AG09309 (cell line): ENCODE measurements around the gene GABRB3.

Experiments used
- DNase-seq: peaks from one replicate; pipeline ENCODE4 v3.0.0-alpha.2; 2010; ENCODE audit warnings: low read depth
- H3K4me3 ChIP-seq: 2 replicates; pipeline ENCODE4 v1.5.1; 2011; ENCODE audit warnings: mild to moderate bottlenecking, low read depth, low read length, moderate library complexity; ENCODE audit not compliant: control insufficient read depth
- TF ChIP-seq, protein P1 (sequence below): IDR thresholded peaks from 2 replicates; pipeline ENCODE4 v1.5.1; 2011; ENCODE audit warnings: mild to moderate bottlenecking, low read depth, low read length, inconsistent platforms; ENCODE audit not compliant: insufficient read depth, control insufficient read depth; ENCODE audit errors: missing control alignments

GABRB3 gene

GRCh38 chr15:26682598-26683164, 90.2 kb downstream of the GABRB3 start:
- DNase-seq: no peak
- TF ChIP-seq, protein P1, sequence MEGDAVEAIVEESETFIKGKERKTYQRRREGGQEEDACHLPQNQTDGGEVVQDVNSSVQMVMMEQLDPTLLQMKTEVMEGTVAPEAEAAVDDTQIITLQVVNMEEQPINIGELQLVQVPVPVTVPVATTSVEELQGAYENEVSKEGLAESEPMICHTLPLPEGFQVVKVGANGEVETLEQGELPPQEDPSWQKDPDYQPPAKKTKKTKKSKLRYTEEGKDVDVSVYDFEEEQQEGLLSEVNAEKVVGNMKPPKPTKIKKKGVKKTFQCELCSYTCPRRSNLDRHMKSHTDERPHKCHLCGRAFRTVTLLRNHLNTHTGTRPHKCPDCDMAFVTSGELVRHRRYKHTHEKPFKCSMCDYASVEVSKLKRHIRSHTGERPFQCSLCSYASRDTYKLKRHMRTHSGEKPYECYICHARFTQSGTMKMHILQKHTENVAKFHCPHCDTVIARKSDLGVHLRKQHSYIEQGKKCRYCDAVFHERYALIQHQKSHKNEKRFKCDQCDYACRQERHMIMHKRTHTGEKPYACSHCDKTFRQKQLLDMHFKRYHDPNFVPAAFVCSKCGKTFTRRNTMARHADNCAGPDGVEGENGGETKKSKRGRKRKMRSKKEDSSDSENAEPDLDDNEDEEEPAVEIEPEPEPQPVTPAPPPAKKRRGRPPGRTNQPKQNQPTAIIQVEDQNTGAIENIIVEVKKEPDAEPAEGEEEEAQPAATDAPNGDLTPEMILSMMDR: no peak
- H3K4me3 ChIP-seq: no peak overlapping the region

DNA sequence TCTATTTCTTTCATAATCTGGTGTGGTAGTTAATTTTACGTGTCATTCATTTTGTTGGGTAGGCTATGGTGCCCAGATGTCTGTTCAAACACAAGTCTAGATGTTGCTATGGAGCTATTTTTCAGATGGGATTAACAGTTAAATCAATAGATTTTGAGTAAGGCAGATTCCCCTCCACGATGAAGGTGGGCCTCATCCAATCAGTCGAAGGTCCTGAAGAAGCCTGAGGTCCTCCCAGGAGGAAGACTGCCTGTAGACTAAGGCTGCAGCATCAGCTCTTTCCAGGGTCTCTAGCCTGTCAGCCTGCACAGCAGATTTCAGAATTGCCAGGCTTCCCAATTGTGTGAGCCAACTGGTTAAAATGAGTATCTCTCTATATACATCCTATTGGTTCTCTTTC, 92.9 kb downstream of the GABRB3 start:
- TF ChIP-seq, protein P1: no peak
- no peak for DNase-seq
- H3K4me3 ChIP-seq: no peak overlapping the region

DNA sequence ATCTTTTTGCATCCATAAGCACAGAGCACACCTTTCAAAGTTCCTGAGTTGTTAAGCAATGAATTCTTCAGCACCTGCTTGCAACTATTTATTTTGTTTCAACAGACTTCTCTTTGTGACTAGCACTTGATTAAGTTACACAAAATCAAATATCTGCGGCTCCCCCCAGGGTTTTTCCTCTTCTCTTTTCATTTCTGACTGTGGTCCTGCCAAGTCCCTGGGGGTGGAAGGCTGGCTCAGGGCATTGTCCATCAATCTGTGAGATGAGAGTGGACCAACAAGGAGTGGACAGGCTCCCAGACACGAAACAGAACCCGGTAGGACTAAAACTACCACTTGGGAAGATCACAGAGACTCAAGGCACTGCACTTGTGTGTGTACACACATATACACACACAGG, 96.8 kb downstream of the GABRB3 start:
- TF ChIP-seq, protein P1: no peak
- DNase-seq: no peak

GRCh38 chr15:26674467-26674866, 98.4 kb downstream of the GABRB3 start:
- no peak for DNase-seq
- no peak overlapping the region for H3K4me3 ChIP-seq
- TF ChIP-seq, protein P1: no peak

More for the DNA sequence above, 96.8 kb downstream of the GABRB3 start:
- no peak overlapping the region for H3K4me3 ChIP-seq

GRCh38 chr15:26673445-26673844, 99.4 kb downstream of the GABRB3 start:
- TF ChIP-seq, protein P1: no peak
- H3K4me3 ChIP-seq: no peak overlapping the region
- no peak for DNase-seq

DNA sequence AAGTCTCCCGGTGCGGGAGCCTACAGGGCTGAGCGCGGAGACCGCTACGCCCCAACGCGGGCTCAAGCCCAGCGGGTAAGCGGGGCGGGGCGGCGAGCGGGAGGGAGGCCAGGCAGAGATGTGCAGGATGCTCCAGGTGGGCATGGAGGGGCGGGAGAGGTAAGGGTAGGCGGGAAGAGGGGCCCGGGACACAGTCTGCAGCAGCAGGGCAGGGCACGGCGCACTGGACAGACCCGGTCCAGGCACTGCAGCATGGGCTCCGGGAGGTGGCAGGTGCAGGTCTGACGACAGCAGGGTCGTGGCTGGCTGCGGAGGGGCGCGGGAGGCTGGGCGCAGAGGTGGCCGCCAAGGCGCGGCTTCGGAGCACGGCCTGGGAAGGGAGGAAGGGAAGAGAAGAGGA, 102.8 kb downstream of the GABRB3 start:
- H3K4me3 ChIP-seq: no peak overlapping the region
- TF ChIP-seq, protein P1: no peak
- no peak for DNase-seq
